Tibial nerve (tissue), 4 donors: ENCODE results near the gene STN1.

Experiments
- EP300 ChIP-seq, 2 donors: sonication (generic); formaldehyde crosslinking; IDR thresholded peaks; one replicate each; pipeline ENCODE4 v1.6.1; 2017; ENCODE audit warnings: antibody characterized with exemption in 2 of 2, mild to moderate bottlenecking in 1 of 2
- POLR2A ChIP-seq, 2 donors: fragments of 450-650 bp; IDR thresholded peaks; one replicate each; pipeline ENCODE4 v1.6.1; 2017; ENCODE audit warnings: antibody characterized with exemption in 2 of 2, mild to moderate bottlenecking in 2 of 2, moderate library complexity in 2 of 2
- TF ChIP-seq, protein P1 (sequence below), 5 experiments: fragments of 200-600 bp in 3 of 5; fragments of 450-650 bp in 2 of 5; sonication (generic) in 3 of 5; IDR thresholded peaks; one replicate each; pipeline ENCODE4 v1.5.1; 2016 to 2019; ENCODE audit warnings: antibody characterized with exemption in 5 of 5, mild to moderate bottlenecking in 3 of 5, moderate library complexity in 2 of 5

DNA sequence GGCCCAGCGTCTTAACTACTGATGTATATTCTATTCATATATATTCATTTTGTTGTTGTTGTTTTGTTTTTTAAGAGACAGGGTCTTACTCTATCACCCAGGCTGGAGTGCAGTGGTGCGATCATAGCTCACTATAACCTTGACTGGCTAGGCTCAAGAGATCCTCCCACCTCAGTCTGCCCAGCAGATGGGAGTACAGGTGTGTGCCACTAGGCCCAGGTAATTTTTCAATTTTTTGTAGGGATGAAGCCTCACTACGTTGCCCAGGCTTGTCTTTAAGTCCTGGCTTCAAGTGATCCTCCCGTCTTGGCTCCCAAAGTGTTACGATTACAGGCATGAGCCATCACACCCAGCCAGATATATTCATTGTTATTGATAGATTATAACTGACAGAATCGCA, 12.9 kb upstream of the STN1 start:
- TF ChIP-seq, protein P1, sequence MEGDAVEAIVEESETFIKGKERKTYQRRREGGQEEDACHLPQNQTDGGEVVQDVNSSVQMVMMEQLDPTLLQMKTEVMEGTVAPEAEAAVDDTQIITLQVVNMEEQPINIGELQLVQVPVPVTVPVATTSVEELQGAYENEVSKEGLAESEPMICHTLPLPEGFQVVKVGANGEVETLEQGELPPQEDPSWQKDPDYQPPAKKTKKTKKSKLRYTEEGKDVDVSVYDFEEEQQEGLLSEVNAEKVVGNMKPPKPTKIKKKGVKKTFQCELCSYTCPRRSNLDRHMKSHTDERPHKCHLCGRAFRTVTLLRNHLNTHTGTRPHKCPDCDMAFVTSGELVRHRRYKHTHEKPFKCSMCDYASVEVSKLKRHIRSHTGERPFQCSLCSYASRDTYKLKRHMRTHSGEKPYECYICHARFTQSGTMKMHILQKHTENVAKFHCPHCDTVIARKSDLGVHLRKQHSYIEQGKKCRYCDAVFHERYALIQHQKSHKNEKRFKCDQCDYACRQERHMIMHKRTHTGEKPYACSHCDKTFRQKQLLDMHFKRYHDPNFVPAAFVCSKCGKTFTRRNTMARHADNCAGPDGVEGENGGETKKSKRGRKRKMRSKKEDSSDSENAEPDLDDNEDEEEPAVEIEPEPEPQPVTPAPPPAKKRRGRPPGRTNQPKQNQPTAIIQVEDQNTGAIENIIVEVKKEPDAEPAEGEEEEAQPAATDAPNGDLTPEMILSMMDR (IDR thresholded peaks at IDR 0.05): no peak
- TF ChIP-seq POLR2A (IDR thresholded peaks at IDR 0.05) (no peak), EP300 (IDR thresholded peaks at IDR 0.05) (no peak)
